BLaER1 treated with 17β-estradiol and CSF1 and Interleukin-3, amounts not matched to agents 10 nM and 100 nM (cell line): Measurements from ENCODE around the gene FCHSD2.

Source experiments
- H3K27ac ChIP-seq, 11 experiments: shearing (Covaris generic); formaldehyde crosslinking; 2 replicates each; pipeline ENCODE4 v1.8.1; 2022
- H3K27me3 ChIP-seq, 11 experiments: shearing (Covaris generic); formaldehyde crosslinking; 2 replicates each; pipeline ENCODE4 v1.8.1; 2022
- H3K36me3 ChIP-seq, 11 experiments: shearing (Covaris generic); formaldehyde crosslinking; 2 replicates each; pipeline ENCODE4 v1.8.1; 2022
- H3K4me1 ChIP-seq, 10 experiments: shearing (Covaris generic); formaldehyde crosslinking; 2 replicates each; pipeline ENCODE4 v1.8.1; 2022
- H3K4me2 ChIP-seq, 11 experiments: shearing (Covaris generic); formaldehyde crosslinking; 2 replicates each; pipeline ENCODE4 v1.8.1; 2022
- H3K4me3 ChIP-seq, 10 experiments: shearing (Covaris generic); formaldehyde crosslinking; 2 replicates each; pipeline ENCODE4 v1.8.1; 2022
- H3K9ac ChIP-seq, 11 experiments: shearing (Covaris generic); formaldehyde crosslinking; 2 replicates each; pipeline ENCODE4 v1.8.1; 2022
- H3K9me3 ChIP-seq, 11 experiments: shearing (Covaris generic); formaldehyde crosslinking; replicated peaks in 1 of 11; 2 replicates each; pipeline ENCODE4 v1.8.1; 2022
- H4K20me1 ChIP-seq, 11 experiments: shearing (Covaris generic); formaldehyde crosslinking; 2 replicates each; pipeline ENCODE4 v1.8.1; 2022
- Cebpa-rat ChIP-seq, 11 experiments: shearing (Covaris generic); IDR thresholded peaks; 2 replicates each; pipeline ENCODE4 v1.8.1; 2022

The FCHSD2 gene

GRCh38 chr11:72932132-72932570 is 210.0 kb downstream of the FCHSD2 start:
- Histone ChIP-seq H3K27me3 (no peaks in the 10 kb centered on the region), H3K36me3 (peaks cover under 1 to 67% (median 10%) of the 10 kb centered on the region in 11 experiments; a peak in 13 of 22 replicates), H3K9ac (no peak overlapping the region), H3K9me3 (no peaks in the 10 kb centered on the region), H3K4me2 (peak overlapping the region in 2 of 11 experiments; percentile 3 to 44; a peak in 3 of 22 replicates), H3K4me3 (no peak overlapping the region), H3K4me1 (peaks cover 4 to 67% (median 16%) of the 10 kb centered on the region in 10 experiments; a peak in 16 of 20 replicates), H4K20me1 (no peaks in the 10 kb centered on the region; a peak in 1 of 22 replicates), H3K27ac (peak overlapping the region in 2 of 11 experiments; percentile 9 to 21; a peak in 2 of 22 replicates)
- no peak for TF ChIP-seq Cebpa-rat (IDR thresholded peaks at IDR 0.05)

- Histone ChIP-seq H3K36me3 (peaks cover 8 to 87% (median 25%) of the 10 kb centered on the region in 11 experiments; a peak in 20 of 22 replicates), H3K9ac (no peak overlapping the region), H3K4me1 (peaks cover 0 to 67% (median 2%) of the 10 kb centered on the region in 10 experiments; a peak in 10 of 20 replicates), H3K4me3 (no peak overlapping the region), H4K20me1 (no peaks in the 10 kb centered on the region; a peak in 1 of 22 replicates), H3K27ac (no peak overlapping the region), H3K4me2 (no peak overlapping the region), H3K9me3 (peaks cover 0 to 14% (median 0%) of the 10 kb centered on the region in 11 experiments; a peak in 4 of 22 replicates), H3K27me3 (no peaks in the 10 kb centered on the region)
- no peak for TF ChIP-seq Cebpa-rat (IDR thresholded peaks at IDR 0.05)
These were observed 212.1 kb downstream of the FCHSD2 start for GRCh38 chr11:72930008-72930407.

DNA sequence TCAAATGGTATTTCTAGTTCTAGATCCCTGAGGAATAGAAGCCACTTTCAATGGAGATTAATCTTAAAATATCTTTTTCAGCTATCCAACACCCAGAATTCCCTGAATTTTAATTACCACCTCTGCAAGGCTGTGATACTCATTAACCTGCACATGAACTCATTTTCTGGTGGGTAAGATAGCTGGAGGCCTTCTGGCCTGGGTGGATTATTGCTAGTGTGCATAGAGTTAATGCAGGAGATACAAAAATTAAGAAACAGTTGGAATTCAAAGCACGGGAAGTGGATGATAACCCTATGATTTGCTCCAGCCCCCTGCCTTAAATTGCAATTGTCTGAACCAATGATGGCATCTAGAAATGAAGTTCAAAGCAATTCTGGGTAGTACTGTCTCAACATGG is 212.9 kb downstream of the FCHSD2 start:
- Histone ChIP-seq H3K4me3 (no peak overlapping the region), H3K27me3 (no peaks in the 10 kb centered on the region), H3K4me2 (no peak overlapping the region), H3K36me3 (peaks cover 8 to 79% (median 25%) of the 10 kb centered on the region in 11 experiments; a peak in 20 of 22 replicates), H3K9ac (no peak overlapping the region), H3K4me1 (peaks cover 0 to 67% (median 0%) of the 10 kb centered on the region in 10 experiments; a peak in 6 of 20 replicates), H3K27ac (no peak overlapping the region), H3K9me3 (peaks cover 0 to 14% (median 0%) of the 10 kb centered on the region in 11 experiments; a peak in 4 of 22 replicates), H4K20me1 (no peaks in the 10 kb centered on the region; a peak in 1 of 22 replicates)
- TF ChIP-seq Cebpa-rat (IDR thresholded peaks at IDR 0.05): no peak

- no peak overlapping the region for H3K4me3 ChIP-seq
- H4K20me1 ChIP-seq: peaks cover 0 to under 1% (median 0%) of the 10 kb centered on the region in 11 experiments; a peak in 2 of 22 replicates
- H3K36me3 ChIP-seq: peaks cover 4 to 61% (median 25%) of the 10 kb centered on the region in 11 experiments; a peak in 20 of 22 replicates
- TF ChIP-seq Cebpa-rat (IDR thresholded peaks at IDR 0.05): no peak
- H3K4me1 ChIP-seq: peaks cover 0 to 67% (median 0%) of the 10 kb centered on the region in 10 experiments; a peak in 6 of 20 replicates
- 0 out of 22 replicates have a peak overlapping the region, but pooled peaks of 1 of the 11 experiments have one; percentile 50 for H3K27ac ChIP-seq
- H3K4me2 ChIP-seq: peak overlapping the region in 1 of 11 experiments; percentile 23; a peak in 1 of 22 replicates
- peaks cover 0 to 14% (median 0%) of the 10 kb centered on the region in 11 experiments; a peak in 4 of 22 replicates for H3K9me3 ChIP-seq
- no peaks in the 10 kb centered on the region for H3K27me3 ChIP-seq
- H3K9ac ChIP-seq: no peak overlapping the region
These were observed 214.7 kb downstream of the FCHSD2 start for GRCh38 chr11:72927380-72927779.

DNA sequence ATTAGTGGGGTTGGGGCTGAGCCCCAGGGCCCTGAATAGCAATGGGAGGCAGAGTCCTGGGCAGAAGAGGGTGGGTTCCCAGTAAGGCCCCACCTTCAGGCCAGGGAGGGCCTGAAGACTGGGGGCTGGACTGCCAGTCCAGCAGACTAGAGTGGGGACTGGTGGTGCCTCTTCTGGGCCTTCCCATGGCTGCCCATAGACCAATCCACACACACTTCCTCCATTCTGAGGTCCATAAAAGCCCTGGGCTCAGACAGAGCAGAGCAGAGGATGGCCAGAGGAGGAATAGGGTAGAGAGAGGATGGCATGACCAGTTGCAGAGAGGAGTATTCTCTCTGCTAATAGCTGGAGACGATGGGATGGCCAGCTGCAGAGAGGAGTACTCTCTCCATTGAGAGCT is 216.0 kb downstream of the FCHSD2 start:
- TF ChIP-seq Cebpa-rat (IDR thresholded peaks at IDR 0.05): no peak
- H3K9ac ChIP-seq: 0 out of 22 replicates have a peak overlapping the region, but pooled peaks of 1 of the 11 experiments have one; percentile 51
- peak overlapping the region in 2 of 11 experiments; percentile 45 to 61; a peak in 4 of 22 replicates for H3K4me2 ChIP-seq
- H3K4me1 ChIP-seq: peaks cover 0 to 63% (median 0%) of the 10 kb centered on the region in 10 experiments; a peak in 6 of 20 replicates
- H3K9me3 ChIP-seq: peaks cover 0 to 14% (median 0%) of the 10 kb centered on the region in 11 experiments; a peak in 4 of 22 replicates
- peak overlapping the region in 6 of 11 experiments; percentile 2 to 50 (median 26); a peak in 8 of 22 replicates for H3K27ac ChIP-seq
- peaks cover 0 to 13% (median 0%) of the 10 kb centered on the region in 11 experiments; a peak in 3 of 22 replicates for H4K20me1 ChIP-seq
- no peaks in the 10 kb centered on the region for H3K27me3 ChIP-seq
- no peak overlapping the region for H3K4me3 ChIP-seq
- H3K36me3 ChIP-seq: peaks cover 15 to 62% (median 28%) of the 10 kb centered on the region in 11 experiments; a peak in 21 of 22 replicates

- no peak overlapping the region for H3K4me3 ChIP-seq
- peaks cover 0 to 63% (median 0%) of the 10 kb centered on the region in 10 experiments; a peak in 6 of 20 replicates for H3K4me1 ChIP-seq
- no peaks in the 10 kb centered on the region for H3K27me3 ChIP-seq
- TF ChIP-seq Cebpa-rat (IDR thresholded peaks at IDR 0.05): no peak
- H4K20me1 ChIP-seq: peaks cover 0 to 13% (median 0%) of the 10 kb centered on the region in 11 experiments; a peak in 3 of 22 replicates
- H3K27ac ChIP-seq: peak overlapping the region in 6 of 11 experiments; percentile 2 to 50 (median 26); a peak in 8 of 22 replicates
- H3K9me3 ChIP-seq: peaks cover 0 to 14% (median 0%) of the 10 kb centered on the region in 11 experiments; a peak in 4 of 22 replicates
- H3K4me2 ChIP-seq: peak overlapping the region in 2 of 11 experiments; percentile 45 to 61; a peak in 4 of 22 replicates
- H3K9ac ChIP-seq: 0 out of 22 replicates have a peak overlapping the region, but pooled peaks of 1 of the 11 experiments have one; percentile 51
- peaks cover 19 to 66% (median 32%) of the 10 kb centered on the region in 11 experiments for H3K36me3 ChIP-seq
These were observed 216.5 kb downstream of the FCHSD2 start for GRCh38 chr11:72925656-72926055.

DNA sequence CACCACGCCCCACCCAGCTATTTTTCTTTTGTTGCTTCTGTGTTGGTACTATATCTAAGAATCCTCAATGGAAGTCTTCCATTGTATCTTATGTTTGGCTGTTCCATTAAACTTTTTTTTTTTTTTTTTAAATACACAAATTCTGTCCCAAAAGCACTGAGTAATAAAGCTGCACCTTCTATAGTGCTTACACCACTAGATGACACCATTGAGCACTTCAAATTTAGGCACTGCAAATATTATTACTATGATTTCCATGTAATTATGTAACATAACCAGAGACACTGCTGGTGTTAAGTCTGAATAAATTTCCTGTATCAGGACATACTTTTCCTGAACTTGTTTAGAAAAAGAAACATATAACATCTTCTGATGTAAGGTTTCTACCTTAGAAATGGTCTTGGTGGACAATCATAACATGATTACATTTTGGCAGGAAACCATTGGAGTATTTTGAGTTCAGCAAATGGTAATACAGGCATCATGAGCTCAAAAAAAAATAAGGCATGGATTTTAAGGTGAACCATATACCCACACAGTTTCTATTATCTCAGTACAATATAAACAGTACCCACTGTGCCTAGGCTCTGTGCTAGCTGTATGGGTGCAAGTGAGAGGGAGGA is 217.4 kb downstream of the FCHSD2 start:
- H3K27ac ChIP-seq: peak overlapping the region in 2 of 11 experiments; percentile 27 to 41; a peak in 2 of 22 replicates
- H3K9me3 ChIP-seq: peaks cover 0 to 14% (median 0%) of the 10 kb centered on the region in 11 experiments; a peak in 4 of 22 replicates
- 0 out of 22 replicates have a peak overlapping the region, but pooled peaks of 1 of the 11 experiments have one; percentile 18 for H3K9ac ChIP-seq
- TF ChIP-seq Cebpa-rat (IDR thresholded peaks at IDR 0.05): no peak
- H3K4me3 ChIP-seq: no peak overlapping the region
- no peaks in the 10 kb centered on the region for H3K27me3 ChIP-seq
- peaks cover 19 to 65% (median 30%) of the 10 kb centered on the region in 11 experiments for H3K36me3 ChIP-seq
- H4K20me1 ChIP-seq: peaks cover 0 to 13% (median 0%) of the 10 kb centered on the region in 11 experiments; a peak in 3 of 22 replicates
- peaks cover 0 to 63% (median 0%) of the 10 kb centered on the region in 10 experiments; a peak in 6 of 20 replicates for H3K4me1 ChIP-seq
- H3K4me2 ChIP-seq: peak overlapping the region in 3 of 11 experiments; percentile 11 to 47 (median 45); a peak in 3 of 22 replicates

GRCh38 chr11:72921028-72921716 is 220.9 kb downstream of the FCHSD2 start:
- H3K27ac ChIP-seq: no peak overlapping the region; a peak in 1 of 22 replicates
- H3K4me1 ChIP-seq: peaks cover 0 to 41% (median 0%) of the 10 kb centered on the region in 10 experiments; a peak in 6 of 20 replicates
- peaks cover 32 to 70% (median 51%) of the 10 kb centered on the region in 11 experiments for H3K36me3 ChIP-seq
- H3K27me3 ChIP-seq: no peaks in the 10 kb centered on the region
- TF ChIP-seq Cebpa-rat (IDR thresholded peaks at IDR 0.05): no peak
- peaks cover 0 to 13% (median 0%) of the 10 kb centered on the region in 11 experiments; a peak in 4 of 22 replicates for H4K20me1 ChIP-seq
- no peak overlapping the region for H3K4me2 ChIP-seq
- H3K4me3 ChIP-seq: no peak overlapping the region
- H3K9me3 ChIP-seq: peaks cover 3 to 21% (median 9%) of the 10 kb centered on the region in 11 experiments; a peak in 17 of 22 replicates
- no peak overlapping the region for H3K9ac ChIP-seq
